Keratinocyte (primary cell): ENCODE measurements around the gene CCSER1. TPM values are rescaled to one million over a fixed set of nuclear protein-coding genes. Genes with fewer than 3 reads are reported as not detected.

ENCODE experiments used
- DNase-seq: peaks from one replicate; pipeline ENCODE4 v3.0.0-alpha.2; 2011; ENCODE audit warnings: low read depth, missing footprints, low spot score
- FAIRE-seq: peaks from 2 replicates; lab custom pipeline; 2011; peaks lifted over from hg19 to GRCh38; lab: Jason Lieb, UNC
- H2AFZ ChIP-seq: 2 replicates; pipeline ENCODE4 v1.6.0; 2012; ENCODE audit warnings: low read length, control low read depth, inconsistent platforms; ENCODE audit not compliant: control insufficient read depth
- H3K27ac ChIP-seq: 2 replicates; pipeline ENCODE4 v1.5.1; 2011; ENCODE audit warnings: low read length; ENCODE audit not compliant: control insufficient read depth, insufficient read depth
- H3K27me3 ChIP-seq: 3 replicates; pipeline ENCODE4 v1.6.0; 2011; ENCODE audit warnings: low read length; ENCODE audit not compliant: control insufficient read depth, insufficient read depth; ENCODE audit errors: extremely low read depth
- H3K36me3 ChIP-seq, 2 experiments: 2 replicates in 1 of 2; 3 replicates in 1 of 2; pipeline ENCODE4 v1.5.1; 2011; ENCODE audit warnings: low read length in 2 of 2, mild to moderate bottlenecking in 1 of 2; ENCODE audit not compliant: control insufficient read depth in 2 of 2, insufficient read depth in 2 of 2; ENCODE audit errors: extremely low read depth in 1 of 2
- H3K4me1 ChIP-seq: 3 replicates; pipeline ENCODE4 v1.5.1; 2011; ENCODE audit warnings: low read length; ENCODE audit not compliant: control insufficient read depth, insufficient read depth; ENCODE audit errors: extremely low read depth
- H3K4me2 ChIP-seq: 3 replicates; pipeline ENCODE4 v1.6.0; 2011; ENCODE audit warnings: low read depth, low read length; ENCODE audit not compliant: control insufficient read depth, insufficient read depth; ENCODE audit errors: extremely low read depth
- H3K4me3 ChIP-seq, 3 experiments: fragments of 200-600 bp in 1 of 3; sonication (generic) in 1 of 3; 2 replicates in 2 of 3; 3 replicates in 1 of 3; pipeline ENCODE4 v1.5.1; 2011 to 2016; ENCODE audit warnings: low read length in 3 of 3, mild to moderate bottlenecking in 3 of 3, control low read depth in 2 of 3, inconsistent platforms in 1 of 3, low read depth in 1 of 3, mixed read lengths in 1 of 3, mixed run types in 1 of 3, moderate library complexity in 1 of 3; ENCODE audit not compliant: control insufficient read depth in 2 of 3, insufficient read depth in 2 of 3; ENCODE audit errors: extremely low read depth in 1 of 3
- H3K79me2 ChIP-seq: 2 replicates; pipeline ENCODE4 v1.6.0; 2012; ENCODE audit warnings: low read length; ENCODE audit not compliant: control insufficient read depth, insufficient read depth
- H3K9ac ChIP-seq: 3 replicates; pipeline ENCODE4 v1.6.0; 2011; ENCODE audit warnings: low read length; ENCODE audit not compliant: control insufficient read depth, insufficient read depth; ENCODE audit errors: extremely low read depth
- H3K9me1 ChIP-seq: 3 replicates; pipeline ENCODE4 v1.6.0; 2011; ENCODE audit warnings: low read length; ENCODE audit not compliant: control insufficient read depth, insufficient read depth; ENCODE audit errors: extremely low read depth
- H3K9me3 ChIP-seq: 2 replicates; pipeline ENCODE4 v1.5.1; 2012; ENCODE audit warnings: low read depth, low read length; ENCODE audit not compliant: control insufficient read depth
- H4K20me1 ChIP-seq: 3 replicates; pipeline ENCODE4 v1.6.0; 2011; ENCODE audit warnings: low read length; ENCODE audit not compliant: control insufficient read depth, insufficient read depth; ENCODE audit errors: extremely low read depth
- CTCF ChIP-seq, 3 experiments: IDR thresholded peaks in 1 of 3; conservative IDR thresholded peaks in 1 of 3; optimal IDR thresholded peaks in 1 of 3; 2 replicates in 2 of 3; 3 replicates in 1 of 3; pipeline versions ENCODE3 to v1.5.1; 2011; ENCODE audit warnings: low read length in 3 of 3, mild to moderate bottlenecking in 3 of 3, moderate library complexity in 2 of 3, control low read depth in 1 of 3, inconsistent platforms in 1 of 3; ENCODE audit not compliant: insufficient read depth in 2 of 3; ENCODE audit errors: extremely low read depth in 1 of 3
- EZH2 ChIP-seq: IDR thresholded peaks from one replicate; pipeline ENCODE4 v1.6.1; 2012; ENCODE audit warnings: inconsistent platforms, mild to moderate bottlenecking, low read length, moderate library complexity
- dilution Hi-C: fragments of 300-500 bp; cut with MboI; formaldehyde crosslinking; loops from one replicate; pipeline ENCODE4 v1.7.0; 2020; ENCODE audit warnings: low sequenced_read_pairs; ENCODE audit not compliant: extremely low pct_ligation_motif_present
- polyA plus RNA-seq, 5 experiments: library from polyadenylated mRNA; depleted of rRNA in 3 of 5; stranded (reverse) in 3 of 5; stranded (forward) in 1 of 5; unstranded in 1 of 5; fragments of >200 nt; gene quantifications; 1 replicate in 1 of 5; 2 replicates in 3 of 5; 3 replicates in 1 of 5; pipeline versions ENCODE4 v1.2.1 to v1.2.3, GENCODE V29; 2011 to 2012; ENCODE audit warnings: missing spikeins in 2 of 5, low read depth in 1 of 5, low replicate concordance in 1 of 5

CCSER1 gene
- polyA plus RNA-seq, 1 donor (not counting 4 experiments of a cell fraction or from before 2014, with no cell fraction given), result 1.2 TPM

DNA sequence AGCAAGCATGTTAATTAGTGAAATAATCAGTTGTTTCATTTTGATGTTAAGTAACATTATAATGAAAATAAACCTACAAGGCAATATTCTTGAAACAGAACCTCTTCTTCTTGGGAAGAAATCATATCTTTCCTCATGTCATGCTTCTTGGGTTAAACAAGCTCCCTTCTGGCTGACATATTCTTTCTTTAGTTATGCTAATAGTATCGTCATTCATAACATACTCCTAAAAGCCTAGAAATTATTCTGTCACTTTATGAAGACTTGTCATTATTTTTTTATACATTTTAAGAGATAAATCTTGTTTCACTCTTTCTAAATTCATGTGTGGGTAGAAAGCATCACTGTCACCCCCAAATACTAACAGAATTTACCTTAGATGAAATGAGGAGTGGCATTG lies 1129.6 kb downstream of the CCSER1 start:
- FAIRE-seq (no peak), DNase-seq (no peak)
- no peak overlapping the region for H2AFZ ChIP-seq
- H3K4me1 ChIP-seq, result no peaks in the 10 kb centered on the region
- no peaks in the 10 kb centered on the region for H3K27me3 ChIP-seq
- TF ChIP-seq EZH2, result no peak
- no peak for TF ChIP-seq CTCF (optimal IDR thresholded peaks at IDR 0.05 in 1 of 3, IDR thresholded peaks at IDR 0.05 in 1 of 3, conservative IDR thresholded peaks at IDR 0.05 in 1 of 3; ENCODE audit: extremely low read depth in 1 of 3, insufficient read depth in 2 of 3, low read length in 3 of 3)
- H3K9me3 ChIP-seq, result no peaks in the 10 kb centered on the region
- no peak overlapping the region for H3K27ac ChIP-seq
- no peak overlapping the region for H3K4me3 ChIP-seq
- H3K9me1 ChIP-seq, result no peaks in the 10 kb centered on the region
- H4K20me1 ChIP-seq, result no peaks in the 10 kb centered on the region
- H3K9ac ChIP-seq, result no peak overlapping the region
- no peaks in the 10 kb centered on the region for H3K79me2 ChIP-seq
- dilution Hi-C loops, result no loop called here
- no peaks in the 10 kb centered on the region for H3K36me3 ChIP-seq
- no peak overlapping the region for H3K4me2 ChIP-seq

- no peak overlapping the region for H3K9ac ChIP-seq
- no peak overlapping the region for H3K4me2 ChIP-seq
- no peaks in the 10 kb centered on the region for H3K4me1 ChIP-seq
- no peak overlapping the region for H2AFZ ChIP-seq
- H3K79me2 ChIP-seq, result no peaks in the 10 kb centered on the region
- H3K27ac ChIP-seq, result no peak overlapping the region
- no peak overlapping the region for H3K4me3 ChIP-seq
- no peak for TF ChIP-seq CTCF (optimal IDR thresholded peaks at IDR 0.05 in 1 of 3, IDR thresholded peaks at IDR 0.05 in 1 of 3, conservative IDR thresholded peaks at IDR 0.05 in 1 of 3; ENCODE audit: extremely low read depth in 1 of 3, insufficient read depth in 2 of 3, low read length in 3 of 3)
- no peak for TF ChIP-seq EZH2
- no peak for FAIRE-seq
- no peaks in the 10 kb centered on the region for H3K9me1 ChIP-seq
- H3K36me3 ChIP-seq, result no peaks in the 10 kb centered on the region
- H3K9me3 ChIP-seq, result no peaks in the 10 kb centered on the region
- H3K27me3 ChIP-seq, result no peaks in the 10 kb centered on the region
- dilution Hi-C loops, result no loop called here
- DNase-seq, result no peak
- no peaks in the 10 kb centered on the region for H4K20me1 ChIP-seq
These were observed 1130.5 kb downstream of the CCSER1 start for GRCh38 chr4:91257721-91258120.
